H1 (cell line): ENCODE results near the gene CAPN13. TPM values are rescaled to one million over a fixed set of nuclear protein-coding genes. Genes with fewer than 3 reads are reported as not detected.

ENCODE experiments used
- CTCF ChIA-PET: fragments of 300-600 bp; sonication (Branson Sonifier 250); formaldehyde crosslinking; loops from one replicate; lab custom pipeline; 2021; ENCODE audit not compliant: partially characterized antibody; lab: Charles Lee
- POLR2A ChIA-PET: fragments of 300-600 bp; sonication (Branson Sonifier 250); formaldehyde crosslinking; loops from one replicate; lab custom pipeline; 2021; ENCODE audit warnings: inconsistent platforms; ENCODE audit not compliant: partially characterized antibody; lab: Charles Lee
- DNase-seq, 2 experiments: peaks; one replicate each; pipeline versions ENCODE4 v3.0.0 to v3.0.0-alpha.2; 2010 to 2022; ENCODE audit warnings: low spot score in 2 of 2, low read depth in 1 of 2, mixed read lengths in 1 of 2
- FAIRE-seq: peaks from 2 replicates; lab custom pipeline; 2011; peaks lifted over from hg19 to GRCh38; lab: Jason Lieb, UNC
- H2AFZ ChIP-seq: 2 replicates; pipeline ENCODE4 v1.8.1; 2012; ENCODE audit warnings: low read length, inconsistent platforms
- H2AK5ac ChIP-seq: 2 replicates; pipeline ENCODE4 v1.6.1; 2013; ENCODE audit warnings: low read depth, low read length
- H2BK120ac ChIP-seq: replicated peaks from 2 replicates; pipeline ENCODE3; 2013; ENCODE audit warnings: low read depth, low read length, inconsistent platforms
- H2BK12ac ChIP-seq: 2 replicates; pipeline ENCODE4 v1.6.1; 2013; ENCODE audit warnings: low read depth, low read length
- H2BK15ac ChIP-seq: 2 replicates; pipeline ENCODE4 v1.6.1; 2013; ENCODE audit warnings: low read length
- H2BK20ac ChIP-seq: 2 replicates; pipeline ENCODE4 v1.6.1; 2013; ENCODE audit warnings: low read length
- H2BK5ac ChIP-seq: 2 replicates; pipeline ENCODE4 v1.6.1; 2013; ENCODE audit warnings: low read depth, low read length
- H3K14ac ChIP-seq: 2 replicates; pipeline ENCODE4 v1.6.1; 2013; ENCODE audit warnings: inconsistent platforms; ENCODE audit not compliant: insufficient read length
- H3K18ac ChIP-seq: 2 replicates; pipeline ENCODE4 v1.6.1; 2013; ENCODE audit warnings: low read length; ENCODE audit errors: extremely low read depth
- H3K23ac ChIP-seq: 2 replicates; pipeline ENCODE4 v1.6.1; 2013; ENCODE audit warnings: inconsistent platforms; ENCODE audit not compliant: insufficient read length
- H3K23me2 ChIP-seq: 2 replicates; pipeline ENCODE4 v1.6.1; 2013; ENCODE audit warnings: low read depth, low read length
- H3K27ac ChIP-seq: 2 replicates; pipeline ENCODE4 v1.6.1; 2011; ENCODE audit warnings: low read depth, low read length, inconsistent platforms
- H3K27me3 ChIP-seq, 4 experiments: replicated peaks in 1 of 4; 1 replicate in 1 of 4; 2 replicates in 3 of 4; pipeline versions ENCODE4 v1.6.1 to v1.8.1; 2011 to 2013; ENCODE audit warnings: low read length in 3 of 4, mild to moderate bottlenecking in 3 of 4, inconsistent platforms in 2 of 4, mixed read lengths in 2 of 4, moderate library complexity in 1 of 4; ENCODE audit not compliant: control insufficient read depth in 3 of 4, insufficient read depth in 3 of 4; ENCODE audit errors: extremely low read depth in 1 of 4
- H3K36me3 ChIP-seq, 4 experiments: 2 replicates each; pipeline versions ENCODE4 v1.6.1 to v1.8.1; 2011 to 2013; ENCODE audit warnings: mild to moderate bottlenecking in 4 of 4, low read length in 3 of 4, moderate library complexity in 2 of 4, control low read depth in 1 of 4, inconsistent platforms in 1 of 4; ENCODE audit not compliant: insufficient read depth in 4 of 4, control insufficient read depth in 2 of 4
- H3K4ac ChIP-seq: replicated peaks from 2 replicates; pipeline ENCODE3; 2013; ENCODE audit warnings: low read length, low read depth, mixed read lengths, inconsistent platforms; ENCODE audit not compliant: insufficient read length
- H3K4me1 ChIP-seq, 4 experiments: replicated peaks in 1 of 4; 1 replicate in 1 of 4; 2 replicates in 3 of 4; pipeline versions ENCODE4 v1.6.1 to v1.8.1; 2011 to 2013; ENCODE audit warnings: low read length in 3 of 4, inconsistent platforms in 2 of 4, mixed read lengths in 1 of 4; ENCODE audit not compliant: insufficient read depth in 4 of 4, control insufficient read depth in 3 of 4
- H3K4me2 ChIP-seq, 2 experiments: 2 replicates each; pipeline versions ENCODE4 v1.6.1 to v1.8.1; 2011 to 2013; ENCODE audit warnings: low read depth in 2 of 2, low read length in 2 of 2, control low read depth in 1 of 2, inconsistent platforms in 1 of 2, mild to moderate bottlenecking in 1 of 2; ENCODE audit not compliant: insufficient read depth in 1 of 2
- H3K4me3 ChIP-seq, 4 experiments: fragments of 200-600, 300-600 bp in 1 of 4; sonication (generic), shearing (Covaris generic), sonication (Bioruptor Twin) in 1 of 4; 2 replicates each; pipeline versions ENCODE4 v1.5.1 to v1.8.1; 2011 to 2016; ENCODE audit warnings: low read length in 4 of 4, low read depth in 3 of 4, control low read depth in 2 of 4, inconsistent platforms in 2 of 4, mild to moderate bottlenecking in 2 of 4, mixed read lengths in 1 of 4, moderate library complexity in 1 of 4; ENCODE audit not compliant: insufficient read depth in 2 of 4; ENCODE audit errors: extremely low read depth in 1 of 4
- H3K56ac ChIP-seq: replicated peaks from 2 replicates; pipeline ENCODE3; 2013; ENCODE audit warnings: low read depth, mild to moderate bottlenecking, mixed read lengths, low read length, inconsistent platforms; ENCODE audit not compliant: insufficient read length
- H3K79me1 ChIP-seq: 2 replicates; pipeline ENCODE4 v1.6.1; 2013; ENCODE audit warnings: low read depth, low read length, control low read depth
- H3K79me2 ChIP-seq, 2 experiments: 2 replicates each; pipeline versions ENCODE4 v1.6.1 to v1.8.1; 2012 to 2013; ENCODE audit warnings: low read length in 2 of 2, mild to moderate bottlenecking in 2 of 2, inconsistent platforms in 1 of 2; ENCODE audit not compliant: insufficient read depth in 2 of 2, control insufficient read depth in 1 of 2
- H3K9ac ChIP-seq, 4 experiments: replicated peaks in 1 of 4; 1 replicate in 1 of 4; 2 replicates in 3 of 4; pipeline versions ENCODE4 v1.6.1 to v1.8.1; 2011 to 2013; ENCODE audit warnings: low read depth in 3 of 4, low read length in 3 of 4, control low read depth in 2 of 4, mild to moderate bottlenecking in 2 of 4, moderate library complexity in 2 of 4, inconsistent platforms in 1 of 4; ENCODE audit errors: extremely low read depth in 1 of 4
- H3K9me3 ChIP-seq, 2 experiments: 2 replicates each; pipeline versions ENCODE4 v1.6.1 to v1.8.1; 2012 to 2013; ENCODE audit warnings: mild to moderate bottlenecking in 2 of 2, moderate library complexity in 2 of 2, control low read depth in 1 of 2, inconsistent platforms in 1 of 2, low read depth in 1 of 2, low read length in 1 of 2, mixed read lengths in 1 of 2; ENCODE audit not compliant: insufficient read depth in 2 of 2
- H4K20me1 ChIP-seq, 2 experiments: replicated peaks in 1 of 2; 2 replicates each; pipeline versions ENCODE3 to v1.8.1; 2011 to 2013; ENCODE audit warnings: inconsistent platforms in 2 of 2, low read length in 2 of 2, mild to moderate bottlenecking in 1 of 2; ENCODE audit not compliant: insufficient read depth in 2 of 2, control insufficient read depth in 1 of 2
- H4K5ac ChIP-seq: 2 replicates; pipeline ENCODE4 v1.6.1; 2013; ENCODE audit warnings: low read length, low read depth, mixed read lengths, inconsistent platforms; ENCODE audit not compliant: insufficient read length
- H4K8ac ChIP-seq: 2 replicates; pipeline ENCODE4 v1.8.0; 2013; ENCODE audit warnings: mild to moderate bottlenecking, moderate library complexity, low read length, inconsistent platforms; ENCODE audit not compliant: insufficient read depth; ENCODE audit errors: extremely low read depth
- H4K91ac ChIP-seq: replicated peaks from 2 replicates; pipeline ENCODE3; 2013; ENCODE audit warnings: low read length, mixed read lengths, inconsistent platforms; ENCODE audit not compliant: insufficient read length
- ASH2L ChIP-seq: fragments of 200-600, 300-600 bp; sonication (generic); IDR thresholded peaks from one replicate; pipeline ENCODE4 v1.7.1; 2017; ENCODE audit warnings: low read length
- CBX5 ChIP-seq: fragments of 300-800, 300-1000 bp; sonication (generic); IDR thresholded peaks from 2 replicates; pipeline ENCODE4 v1.7.1; 2016; ENCODE audit warnings: antibody characterized with exemption, low read length, low read depth
- FOSL1 ChIP-seq: IDR thresholded peaks from 2 replicates; pipeline ENCODE4 v1.6.1; 2011; ENCODE audit warnings: mild to moderate bottlenecking, low read depth, low read length, moderate library complexity; ENCODE audit not compliant: insufficient read depth
- GABPA ChIP-seq: IDR thresholded peaks from 2 replicates; pipeline ENCODE4 v1.6.1; 2011; ENCODE audit warnings: mild to moderate bottlenecking, low read length, moderate library complexity, borderline replicate concordance; ENCODE audit not compliant: insufficient read depth
- GTF2F1 ChIP-seq: IDR thresholded peaks from 2 replicates; pipeline ENCODE4 v1.6.1; 2012; ENCODE audit warnings: low read depth, low read length, improper control_type of control experiment, borderline replicate concordance
- KDM4A ChIP-seq: IDR thresholded peaks from one replicate; pipeline ENCODE4 v1.7.1; 2012; ENCODE audit warnings: low read depth, mild to moderate bottlenecking, moderate library complexity, low read length, inconsistent platforms; ENCODE audit not compliant: severe bottlenecking
- POLR2AphosphoS5 ChIP-seq: IDR thresholded peaks from 2 replicates; pipeline ENCODE4 v1.6.1; 2011; ENCODE audit warnings: low read depth, low read length
- RFX5 ChIP-seq: IDR thresholded peaks from 2 replicates; pipeline ENCODE4 v1.6.1; 2011; ENCODE audit warnings: low read depth, low read length, improper control_type of control experiment, borderline replicate concordance
- RNF2 ChIP-seq: fragments of 200-900, 300-1000 bp; sonication (generic); IDR thresholded peaks from 2 replicates; pipeline ENCODE4 v1.7.1; 2016; ENCODE audit warnings: borderline replicate concordance, low read depth, mild to moderate bottlenecking, antibody characterized with exemption, low read length; ENCODE audit not compliant: poor library complexity, severe bottlenecking; ENCODE audit errors: missing control alignments
- SAP30 ChIP-seq: fragments of 300-600 bp; sonication (generic); IDR thresholded peaks from 2 replicates; pipeline ENCODE4 v1.7.1; 2012; ENCODE audit warnings: low read length, moderate library complexity, mild to moderate bottlenecking, inconsistent platforms; ENCODE audit not compliant: insufficient read depth, insufficient replicate concordance
- SP4 ChIP-seq: IDR thresholded peaks from 2 replicates; pipeline ENCODE4 v1.6.1; 2012; ENCODE audit warnings: low read length, inconsistent platforms
- WGBS, 2 experiments: shearing (Covaris generic) in 1 of 2; methylation state at CpG; one replicate each; pipeline versions ENCODE4 v1.1.6 to v1.1.7; 2013 to 2015; ENCODE audit warnings: low lambda C conversion rate in 2 of 2, mixed read lengths in 2 of 2, inconsistent platforms in 1 of 2, low coverage in 1 of 2, missing lambda C conversion rate in 1 of 2; ENCODE audit not compliant: insufficient replicate concordance in 2 of 2, insufficient coverage in 1 of 2, insufficient read length in 1 of 2; ENCODE audit errors: extremely low coverage in 1 of 2, missing lambda C conversion rate in 1 of 2; 5-methylcytosine and 5-hydroxymethylcytosine counted together
- polyA plus RNA-seq, 7 experiments: library from polyadenylated mRNA; depleted of rRNA in 3 of 7; stranded (reverse) in 5 of 7; unstranded in 2 of 7; fragments of >200 nt in 5 of 7; fragments of 200-250 nt in 2 of 7; gene quantifications; 1 replicate in 5 of 7; 2 replicates in 1 of 7; 4 replicates in 1 of 7; pipeline versions ENCODE4 v1.2.1 to v1.2.3, GENCODE V29; 2011 to 2013; ENCODE audit warnings: missing spikeins in 2 of 7, mixed read lengths in 2 of 7
- total RNA-seq: library from RNA; stranded (reverse); fragmentation: NEBNext Ultra II Directional; extraction: Animal tissue kit (Norgen Biotek cat#: 25700); gene quantifications from 2 replicates; pipeline ENCODE4 v1.2.1, GENCODE V29; 2021
- TF ChIP-seq, protein P1 (sequence below): IDR thresholded peaks from 2 replicates; pipeline ENCODE4 v1.6.1; 2012; ENCODE audit warnings: inconsistent platforms

The CAPN13 gene
- total and polyA plus RNA-seq, 2 of the 8 experiments (the other 6 are each of a cell fraction or from before 2014, with no cell fraction given): 2.4 TPM

DNA sequence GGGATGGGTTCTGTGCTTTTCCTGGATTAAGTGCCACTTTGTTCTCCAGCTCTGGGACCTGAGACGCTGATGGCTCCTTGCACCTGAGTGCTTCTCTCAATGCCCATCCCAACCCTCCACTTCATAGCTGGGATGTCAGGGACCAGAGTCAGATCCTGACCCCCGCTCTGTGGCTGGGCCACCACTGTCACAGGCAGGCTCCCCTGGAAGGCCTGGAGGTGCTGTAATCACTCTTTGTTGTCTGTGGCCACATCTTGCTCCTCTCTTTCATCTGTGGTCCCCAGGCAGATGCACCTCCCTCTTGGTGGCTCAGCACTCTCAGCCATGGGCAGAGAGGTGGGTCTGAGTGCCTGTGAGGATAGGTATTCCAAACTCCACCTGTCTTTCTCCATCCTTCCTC lies 62.4 kb downstream of the CAPN13 start:
- H4K5ac ChIP-seq: no peak overlapping the region
- no peak overlapping the region for H2AK5ac ChIP-seq
- H3K9ac ChIP-seq: no peak overlapping the region
- no peak overlapping the region for H3K14ac ChIP-seq
- no peak overlapping the region for H2BK15ac ChIP-seq
- H3K27me3 ChIP-seq: no peaks in the 10 kb centered on the region
- no peak for DNase-seq
- no peaks in the 10 kb centered on the region for H3K4me1 ChIP-seq
- ChIA-PET POLR2A (no interaction called here), CTCF (no interaction called here)
- no peak overlapping the region for H2BK12ac ChIP-seq
- no peaks in the 10 kb centered on the region for H3K79me2 ChIP-seq
- H3K4me3 ChIP-seq: no peak overlapping the region
- H2BK20ac ChIP-seq: no peak overlapping the region
- no peak overlapping the region for H3K4ac ChIP-seq
- no peak for FAIRE-seq
- H3K23me2 ChIP-seq: no peaks in the 10 kb centered on the region
- no peak overlapping the region for H3K23ac ChIP-seq
- no peak overlapping the region for H4K91ac ChIP-seq
- no peak overlapping the region for H3K4me2 ChIP-seq
- H4K8ac ChIP-seq: no peak overlapping the region
- H3K18ac ChIP-seq: no peak overlapping the region
- H3K36me3 ChIP-seq: no peaks in the 10 kb centered on the region
- H2BK5ac ChIP-seq: no peak overlapping the region
- H2AFZ ChIP-seq: no peak overlapping the region
- no peak overlapping the region for H3K56ac ChIP-seq
- H2BK120ac ChIP-seq: no peak overlapping the region
- WGBS, 2 experiments: 93% methylated on average over 2 of the region's 2 CpGs; no CpG with 5 or more reads in 1 of the 2 experiments
- H3K79me1 ChIP-seq: no peaks in the 10 kb centered on the region; the same call in 1 of the 2 replicates
- H4K20me1 ChIP-seq: no peaks in the 10 kb centered on the region
- H3K9me3 ChIP-seq: no peaks in the 10 kb centered on the region
- no peak overlapping the region for H3K27ac ChIP-seq
- no peak for TF ChIP-seq RFX5
- TF ChIP-seq RNF2: no peak
- TF ChIP-seq GABPA: no peak
- TF ChIP-seq POLR2AphosphoS5: no peak
- no peak for TF ChIP-seq GTF2F1
- TF ChIP-seq, protein P1, sequence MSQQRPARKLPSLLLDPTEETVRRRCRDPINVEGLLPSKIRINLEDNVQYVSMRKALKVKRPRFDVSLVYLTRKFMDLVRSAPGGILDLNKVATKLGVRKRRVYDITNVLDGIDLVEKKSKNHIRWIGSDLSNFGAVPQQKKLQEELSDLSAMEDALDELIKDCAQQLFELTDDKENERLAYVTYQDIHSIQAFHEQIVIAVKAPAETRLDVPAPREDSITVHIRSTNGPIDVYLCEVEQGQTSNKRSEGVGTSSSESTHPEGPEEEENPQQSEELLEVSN: no peak
- TF ChIP-seq CBX5: no peak
- TF ChIP-seq KDM4A: no peak
- no peak for TF ChIP-seq SAP30
- no peak for TF ChIP-seq SP4
- TF ChIP-seq ASH2L: no peak
- no peak for TF ChIP-seq FOSL1
